Activated CD8-positive, alpha-beta memory T cell treated with anti-CD3 and anti-CD28 coated beads for 24 hours (primary cell): ENCODE data around the gene FSHR.

Experiments used
- DNase-seq: peaks from one replicate; pipeline ENCODE4 v3.0.0-alpha.2; 2020

The FSHR gene

DNA sequence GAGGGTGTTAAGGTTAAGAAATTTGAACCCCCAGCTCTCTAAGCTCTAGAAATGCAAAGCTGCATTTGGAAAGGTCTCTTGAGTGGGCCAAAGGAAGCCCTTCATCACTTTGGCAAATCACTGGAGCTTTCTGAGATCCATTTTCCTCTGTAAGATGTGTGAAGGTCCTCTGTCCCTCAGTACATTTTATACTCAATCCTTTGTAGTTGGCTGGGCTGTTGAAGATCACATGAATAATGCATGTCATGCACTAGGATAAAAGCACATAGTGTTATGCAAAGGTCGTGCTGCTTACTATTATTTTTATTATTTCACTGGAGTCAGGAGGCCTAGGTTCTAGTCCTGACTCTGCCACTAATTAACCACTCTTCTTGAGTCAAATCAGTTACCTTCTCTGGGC is 124.9 kb downstream of the FSHR start:
- DNase-seq = no peak

- DNase-seq = no peak
These were observed 126.2 kb downstream of the FSHR start for GRCh38 chr2:49028101-49028500.

GRCh38 chr2:49026706-49027105 is 127.6 kb downstream of the FSHR start:
- no peak for DNase-seq

- no peak for DNase-seq
These were observed 133.0 kb downstream of the FSHR start for GRCh38 chr2:49021271-49021670.

DNA sequence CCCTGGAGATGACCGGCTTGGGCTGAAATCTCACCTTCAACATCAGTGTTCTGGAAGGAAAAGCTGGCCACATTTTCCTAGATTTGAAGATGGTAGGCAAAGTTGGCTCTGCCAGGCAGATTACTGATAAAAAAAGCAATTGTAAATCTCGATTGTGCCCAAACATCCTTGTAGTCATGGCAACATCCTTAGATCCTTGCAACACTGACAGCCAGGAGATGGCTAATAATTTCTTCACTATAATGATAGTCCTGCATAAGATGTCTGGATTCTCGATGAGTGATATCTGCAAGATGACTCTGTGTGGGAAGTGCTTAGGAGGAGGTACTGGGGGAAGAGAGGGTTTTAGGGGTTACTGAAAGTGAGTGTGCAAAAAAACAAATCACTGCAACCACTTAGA is 149.1 kb downstream of the FSHR start:
- no peak for DNase-seq

DNA sequence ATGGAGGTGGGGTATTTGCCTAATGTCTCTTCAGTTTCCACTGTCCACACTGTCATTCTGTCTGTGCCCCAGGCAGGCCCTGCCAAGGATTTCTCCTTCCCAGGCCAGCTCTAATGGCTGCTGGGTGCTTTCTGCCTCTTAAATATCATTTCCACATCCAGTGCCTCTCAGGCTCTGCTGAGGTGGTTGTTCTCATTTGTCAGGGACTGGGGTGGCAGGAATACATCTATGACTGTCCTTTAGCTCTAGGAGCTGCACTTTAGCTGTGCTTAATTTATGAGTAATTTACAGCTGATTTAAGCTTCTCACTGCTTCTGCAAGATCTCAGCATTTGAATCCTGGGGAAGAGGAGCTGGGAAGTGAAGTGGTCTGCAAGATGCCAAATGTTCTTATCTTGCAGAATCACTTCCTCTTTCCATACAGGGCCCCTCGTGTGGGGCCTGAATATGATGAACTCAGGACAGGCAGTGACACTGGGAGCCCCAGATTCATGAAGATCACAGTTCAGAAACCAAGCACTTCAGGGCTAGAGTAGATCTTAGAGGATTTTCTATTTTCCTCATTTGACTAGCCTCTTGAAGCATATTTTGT is 150.2 kb downstream of the FSHR start:
- DNase-seq = no peak

DNA sequence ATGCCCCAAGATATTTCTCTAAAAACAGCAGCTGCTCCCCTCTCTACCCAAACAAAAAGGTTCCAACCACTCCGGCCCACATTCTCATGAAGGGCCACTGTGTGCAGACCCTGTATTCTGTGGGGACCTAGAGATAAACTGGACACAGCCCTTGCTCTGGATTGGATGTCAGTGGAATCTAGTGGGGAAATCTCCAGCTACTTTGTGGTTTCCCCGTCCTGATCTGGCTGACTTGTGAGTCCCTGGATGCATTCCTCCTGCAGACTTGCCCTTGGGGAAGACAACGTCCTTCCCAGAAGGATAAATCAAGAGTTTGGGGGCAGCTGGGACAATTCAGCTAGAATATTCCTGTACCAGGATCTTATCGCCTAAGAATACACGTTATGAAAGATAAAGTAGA is 151.1 kb downstream of the FSHR start:
- no peak for DNase-seq

- DNase-seq = no peak
These were observed 151.6 kb downstream of the FSHR start for GRCh38 chr2:49002750-49003149.

DNA sequence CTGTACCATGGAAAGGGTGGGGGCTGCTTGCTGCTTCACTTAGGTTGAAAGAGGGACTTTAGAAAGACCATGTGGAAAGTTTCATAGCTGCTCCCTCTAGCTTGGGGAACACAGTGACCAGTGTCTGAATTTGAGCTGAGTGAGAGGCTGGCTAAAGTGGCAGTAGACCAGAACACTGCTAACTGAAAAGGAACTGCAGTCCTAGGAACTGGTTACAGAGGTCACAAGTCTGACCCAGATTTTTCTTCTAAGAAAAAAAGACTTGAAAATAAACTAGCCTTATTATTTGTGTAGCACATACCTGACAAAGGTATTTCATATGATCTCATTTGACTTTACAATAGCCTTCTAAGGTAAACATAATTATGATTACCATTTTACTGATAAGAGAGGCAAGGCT is 153.6 kb downstream of the FSHR start:
- no peak for DNase-seq

GRCh38 chr2:48998449-48998848 is 155.9 kb downstream of the FSHR start:
- no peak for DNase-seq

DNA sequence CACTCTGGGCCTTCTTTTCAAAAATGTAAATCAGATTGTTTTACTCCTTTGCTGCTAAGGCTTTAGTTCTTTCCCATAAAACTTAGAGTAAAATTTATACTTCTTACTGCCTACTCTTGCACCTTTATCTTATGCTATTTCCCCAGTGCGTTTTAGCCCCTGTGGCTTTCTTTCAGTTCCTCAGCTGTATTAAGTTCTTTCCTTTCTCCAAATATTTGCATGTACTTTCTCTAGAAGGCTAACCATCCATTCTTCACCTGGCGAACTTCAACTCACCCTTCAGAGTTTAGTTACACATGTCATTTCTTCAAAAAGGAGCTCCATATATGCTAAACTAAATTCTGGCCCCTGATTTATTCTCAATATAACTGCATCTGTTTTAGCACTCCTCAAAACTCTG is 160.7 kb downstream of the FSHR start:
- no peak for DNase-seq

DNA sequence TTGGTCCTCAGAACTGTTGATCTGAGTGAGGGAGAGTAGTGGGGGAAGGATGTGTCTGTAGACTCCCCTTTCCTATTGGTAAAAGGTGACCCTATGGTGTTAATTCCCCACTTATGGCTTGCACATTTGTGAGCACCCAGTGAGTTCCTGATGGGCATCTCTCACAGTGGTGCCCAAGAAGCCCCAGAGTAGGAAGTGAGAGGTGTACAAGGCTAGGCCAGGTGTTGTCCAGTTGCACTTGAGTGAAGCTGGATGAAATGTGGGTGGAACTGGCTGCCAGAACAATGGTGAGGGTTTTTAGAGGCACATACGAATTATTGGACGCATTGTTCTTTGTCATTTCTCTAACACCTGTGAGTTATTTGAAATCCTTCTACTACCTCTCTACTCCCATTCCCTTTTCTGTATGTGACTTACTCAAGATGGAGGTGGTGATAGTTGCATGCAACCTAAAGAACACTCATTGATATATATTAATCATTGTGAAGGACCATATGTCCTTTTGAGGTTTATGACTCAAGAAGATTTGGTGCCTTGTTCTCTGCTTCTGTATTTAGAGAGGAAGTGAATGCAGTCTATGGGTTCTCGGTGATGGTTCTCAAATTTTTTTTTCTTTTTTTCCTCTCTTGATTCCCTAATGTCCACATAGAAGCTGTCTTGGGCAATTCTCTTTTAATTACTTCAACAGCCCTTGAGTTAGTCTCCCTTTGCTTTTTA is 162.7 kb downstream of the FSHR start:
- no peak for DNase-seq

DNA sequence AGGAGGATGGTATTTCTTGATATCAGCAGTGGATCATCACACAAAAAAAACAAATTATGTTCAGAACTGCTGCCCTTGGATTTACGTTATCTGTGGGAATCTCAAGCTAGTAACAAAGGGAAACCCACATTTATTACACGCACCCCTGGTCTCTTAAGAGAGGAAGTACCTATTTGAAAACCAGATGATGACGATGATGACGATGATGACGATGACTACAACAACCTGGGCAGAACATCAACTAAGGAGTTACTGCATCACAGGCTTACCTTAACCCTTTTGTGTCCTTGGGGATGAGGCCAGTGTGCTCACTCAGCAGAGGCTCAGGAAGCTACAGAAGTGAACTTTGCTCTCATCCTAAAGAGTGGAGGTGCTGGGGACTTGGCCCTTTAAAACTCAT is 169.4 kb downstream of the FSHR start:
- DNase-seq = no peak

- no peak for DNase-seq
These were observed 170.8 kb downstream of the FSHR start for GRCh38 chr2:48983551-48983950.

GRCh38 chr2:48982887-48983435 is 171.4 kb downstream of the FSHR start:
- no peak for DNase-seq

DNA sequence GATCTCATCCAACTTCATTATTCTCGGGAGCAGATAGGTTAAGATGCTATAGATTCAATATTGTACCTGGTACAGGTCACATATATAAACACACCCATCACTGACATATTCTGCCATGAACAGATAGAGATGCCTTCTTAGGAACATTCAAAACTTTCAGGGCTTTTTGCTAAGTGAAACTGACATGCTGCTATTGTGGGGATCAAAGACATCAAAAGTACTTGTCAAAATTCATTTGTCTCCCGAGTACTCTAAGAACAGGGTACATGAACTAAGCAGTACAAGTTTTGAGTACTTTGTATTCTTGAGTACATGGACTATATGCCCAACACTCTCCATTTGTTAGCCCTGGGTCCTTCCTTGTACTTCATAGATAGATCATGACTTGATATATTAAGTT is 173.5 kb downstream of the FSHR start:
- no peak for DNase-seq

DNA sequence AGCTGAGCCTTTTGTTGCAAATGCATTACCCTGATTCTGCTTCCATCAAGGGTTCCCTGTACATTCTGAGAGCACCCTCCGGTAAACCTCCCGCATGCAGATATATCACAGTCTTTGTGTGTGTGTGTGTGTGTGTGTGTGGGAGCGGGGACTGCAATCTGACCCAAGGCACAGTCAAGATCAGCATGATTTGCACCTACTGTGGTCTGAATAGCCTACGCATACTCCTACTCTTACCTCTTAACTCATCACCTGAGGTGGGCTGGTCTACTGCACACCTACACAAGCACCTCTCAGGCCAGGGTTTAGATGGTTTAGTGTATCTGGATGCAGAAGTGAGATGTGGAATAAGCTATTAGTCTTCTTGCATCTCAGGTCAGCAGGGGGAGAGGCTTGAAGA is 174.6 kb downstream of the FSHR start:
- DNase-seq = no peak

- DNase-seq = no peak
These were observed 176.2 kb downstream of the FSHR start for GRCh38 chr2:48978131-48978530.

GRCh38 chr2:48971801-48972200 is 182.5 kb downstream of the FSHR start:
- no peak for DNase-seq

- no peak for DNase-seq
These were observed 186.3 kb downstream of the FSHR start for GRCh38 chr2:48968011-48968410.

GRCh38 chr2:48965204-48965603 is 189.1 kb downstream of the FSHR start:
- no peak for DNase-seq

GRCh38 chr2:48961009-48961408 is 193.3 kb downstream of the FSHR start:
- DNase-seq = no peak

DNA sequence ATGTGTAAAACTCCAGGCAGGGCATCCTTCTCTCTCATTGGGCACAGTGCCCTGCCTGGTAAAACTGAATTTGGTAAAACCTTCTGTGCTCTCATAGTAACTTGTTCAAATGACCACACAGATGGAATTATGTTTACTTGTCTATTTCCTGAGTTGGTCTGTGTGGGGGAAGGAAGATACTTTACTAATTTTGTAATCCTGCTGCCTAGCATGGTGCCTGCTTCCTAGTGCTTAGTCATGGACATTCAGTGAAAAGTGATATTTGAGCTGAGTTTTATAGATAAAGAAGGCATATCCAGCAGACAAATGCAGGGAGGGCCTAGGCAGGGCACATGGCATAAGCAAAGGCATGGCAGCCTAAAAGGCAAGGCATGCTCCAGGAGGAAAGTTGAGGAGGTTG is 199.4 kb downstream of the FSHR start:
- no peak for DNase-seq

GRCh38 chr2:48954311-48954710 is 200.0 kb downstream of the FSHR start:
- no peak for DNase-seq

- no peak for DNase-seq
These were observed 201.7 kb downstream of the FSHR start for GRCh38 chr2:48952614-48953013.
